GM12878 (cell line): ENCODE measurements around the gene ACP3. TPM values are rescaled to one million over a fixed set of nuclear protein-coding genes. Genes with fewer than 3 reads are reported as not detected.

Experiments
- ATAC-seq: fragments of 200-7000 bp; cut with Tn5 transposase; 3 replicates; pipeline ENCODE4 v1.9.1; 2020; ENCODE audit warnings: mild to moderate bottlenecking, moderate library complexity
- BruUV-seq: library from RNA; stranded (reverse); fragments of 400-500 nt; replicated peaks from 2 replicates; lab custom pipeline; 2021; lab: Mats Ljungman, UMichigan
- CTCF ChIA-PET: fragments of 300-600 bp; sonication (Branson Sonifier 250); formaldehyde crosslinking; extraction: SDS; loops from one replicate; lab custom pipeline; 2021; ENCODE audit warnings: inconsistent platforms; lab: Yijun Ruan, JAX
- POLR2A ChIA-PET: fragments of 350-600 bp; formaldehyde crosslinking; extraction: SDS; loops from one replicate; lab custom pipeline; 2021; ENCODE audit warnings: inconsistent platforms; lab: Charles Lee
- RAD21 ChIA-PET: fragments of 300-600 bp; sonication (Branson Sonifier 250); formaldehyde crosslinking; loops from one replicate; lab custom pipeline; 2023; ENCODE audit warnings: antibody characterized with exemption; ENCODE audit not compliant: unreplicated experiment; lab: Charles Lee
- SMC1A ChIA-PET: fragments of 300-600 bp; sonication (Branson Sonifier 250); formaldehyde crosslinking; loops from one replicate; lab custom pipeline; 2023; ENCODE audit not compliant: unreplicated experiment, uncharacterized antibody; lab: Charles Lee
- DNase-seq: peaks from one replicate; pipeline ENCODE4 v3.0.0-alpha.2; 2011; ENCODE audit warnings: low read depth, low spot score
- FAIRE-seq: peaks from 3 replicates; lab custom pipeline; 2011; peaks lifted over from hg19 to GRCh38; lab: Jason Lieb, UNC
- H2AFZ ChIP-seq: 2 replicates; pipeline ENCODE4 v1.6.0; 2011; ENCODE audit warnings: low read depth, low read length, control low read depth; ENCODE audit not compliant: control insufficient read depth
- H3K27ac ChIP-seq: 2 replicates; pipeline ENCODE4 v1.5.1; 2011; ENCODE audit warnings: control low read depth; ENCODE audit not compliant: control insufficient read depth, insufficient read depth
- H3K27me3 ChIP-seq, 2 experiments: replicated peaks in 1 of 2; 2 replicates each; pipeline versions ENCODE4 v1.6.0 to v1.6.1; 2011; ENCODE audit warnings: low read length in 1 of 2; ENCODE audit not compliant: control insufficient read depth in 2 of 2, insufficient read depth in 2 of 2
- H3K36me3 ChIP-seq, 2 experiments: 2 replicates each; pipeline ENCODE4 v1.5.1; 2011; ENCODE audit warnings: low read length in 1 of 2; ENCODE audit not compliant: control insufficient read depth in 2 of 2, insufficient read depth in 2 of 2
- H3K4me1 ChIP-seq: 2 replicates; pipeline ENCODE4 v1.6.1; 2011; ENCODE audit warnings: mild to moderate bottlenecking, low read length, moderate library complexity, mixed read lengths; ENCODE audit not compliant: control insufficient read depth, insufficient read depth
- H3K4me2 ChIP-seq: 2 replicates; pipeline ENCODE4 v1.6.0; 2011; ENCODE audit warnings: control low read depth; ENCODE audit not compliant: control insufficient read depth, insufficient read depth
- H3K4me3 ChIP-seq: fragments of 200-600 bp; sonication (generic); 2 replicates; pipeline ENCODE4 v1.5.1; 2016
- H3K79me2 ChIP-seq: 2 replicates; pipeline ENCODE4 v1.6.0; 2011; ENCODE audit warnings: low read length; ENCODE audit not compliant: control insufficient read depth, insufficient read depth
- H3K9ac ChIP-seq: 2 replicates; pipeline ENCODE4 v1.8.0; 2011; ENCODE audit warnings: low read length, control low read depth, mixed read lengths; ENCODE audit not compliant: control insufficient read depth, insufficient read depth
- H3K9me3 ChIP-seq: replicated peaks from 3 replicates; pipeline ENCODE4 v1.5.1; 2011; ENCODE audit warnings: mild to moderate bottlenecking, low read length; ENCODE audit not compliant: control insufficient read depth, insufficient read depth
- H4K20me1 ChIP-seq: 2 replicates; pipeline ENCODE4 v1.6.0; 2011; ENCODE audit not compliant: control insufficient read depth, insufficient read depth
- E2F4 ChIP-seq: IDR thresholded peaks from 2 replicates; pipeline ENCODE4 v1.6.1; 2012; ENCODE audit warnings: low read depth, low read length, improper control_type of control experiment
- SIX5 ChIP-seq: IDR thresholded peaks from 2 replicates; pipeline ENCODE4 v1.6.1; 2011; ENCODE audit warnings: mild to moderate bottlenecking, low read depth, low read length, moderate library complexity; ENCODE audit not compliant: severe bottlenecking
- TCF7 ChIP-seq: IDR thresholded peaks from 2 replicates; pipeline ENCODE4 v1.6.1; 2014; ENCODE audit warnings: antibody characterized with exemption, borderline replicate concordance
- USF1 ChIP-seq: IDR thresholded peaks from 2 replicates; pipeline ENCODE4 v1.6.1; 2011; ENCODE audit warnings: borderline replicate concordance, low read depth, mild to moderate bottlenecking, moderate library complexity, mixed read lengths, low read length; ENCODE audit not compliant: insufficient read depth; ENCODE audit errors: extremely low read length
- ZNF207 ChIP-seq: fragments of 450-650 bp; IDR thresholded peaks from 2 replicates; pipeline ENCODE4 v1.6.1; 2014; ENCODE audit warnings: antibody characterized with exemption, mild to moderate bottlenecking, borderline replicate concordance
- WGBS: methylation state at CpG from one replicate; pipeline ENCODE4 v1.1.6; 2016; ENCODE audit warnings: low lambda C conversion rate; ENCODE audit not compliant: insufficient replicate concordance, insufficient coverage; ENCODE audit errors: missing lambda C conversion rate; 5-methylcytosine and 5-hydroxymethylcytosine counted together
- in situ Hi-C: fragments of 300-500 bp; cut with MboI; formaldehyde crosslinking; loops from 9 replicates; pipeline ENCODE4 v1.14.3; 2018; ENCODE audit warnings: mixed read lengths
- intact Hi-C: fragments of 100-400 bp; cut with micrococcal nuclease; formaldehyde crosslinking; loops from one replicate; pipeline ENCODE4 v1.14.2; 2022; ENCODE audit not compliant: unreplicated experiment
- polyA plus RNA-seq, 11 experiments: library from polyadenylated mRNA; depleted of rRNA in 4 of 11; unstranded in 6 of 11; stranded (reverse) in 5 of 11; fragments of >200 nt; fragmentation: Nextera tagmentation in 4 of 11; fragmentation: Illumina TruSeq in 1 of 11; extraction: Ambion mirVana in 4 of 11; extraction: Trizol in 1 of 11; gene quantifications; 1 replicate in 1 of 11; 2 replicates in 10 of 11; pipeline versions ENCODE4 v1.2.1 to v1.2.3, GENCODE V29; 2011 to 2016; ENCODE audit warnings: inconsistent platforms in 2 of 11, missing spikeins in 2 of 11, low read depth in 1 of 11
- total RNA-seq, 4 experiments: library from RNA; depleted of rRNA in 3 of 4; stranded (reverse); fragments of >200 nt in 3 of 4; fragmentation: Illumina TruSeq in 1 of 4; extraction: Trizol in 1 of 4; gene quantifications; 2 replicates each; pipeline versions ENCODE4 v1.2.1 to v1.2.3, GENCODE V29; 2013 to 2021

ACP3 gene
- total and polyA plus RNA-seq, 10 of the 15 experiments (the other 5 are each of a cell fraction or from before 2014, with no cell fraction given) = 0.05 to 0.41 TPM; not detected in 8

- Histone ChIP-seq H2AFZ (no peak overlapping the region), H3K9ac (no peak overlapping the region), H3K4me3 (no peak overlapping the region), H4K20me1 (no peaks in the 10 kb centered on the region), H3K36me3 (no peaks in the 10 kb centered on the region), H3K4me1 (no peaks in the 10 kb centered on the region), H3K79me2 (no peaks in the 10 kb centered on the region), H3K27ac (no peak overlapping the region), H3K27me3 (peaks cover 0 to 3% of the 10 kb centered on the region in 2 experiments; a peak in 1 of 4 replicates), H3K9me3 (no peaks in the 10 kb centered on the region), H3K4me2 (no peak overlapping the region)
- 50% methylated on average over 1 of the region's 1 CpG for WGBS
- FAIRE-seq = no peak
- SMC1A ChIA-PET = no interaction called here
- no peak for ATAC-seq
- intact Hi-C loops = no loop called here
- no peak for TF ChIP-seq E2F4
- TF ChIP-seq ZNF207 = no peak
- TF ChIP-seq TCF7 = no peak
- no peak for TF ChIP-seq SIX5
- no peak for TF ChIP-seq USF1
- in situ Hi-C loops = no loop called here
- BruUV-seq = no TSS peak
- POLR2A ChIA-PET = no interaction called here
- no peak for DNase-seq
- CTCF ChIA-PET = interaction anchor here (0.6 kb wide), 1 partner anchor 116 kb away, joined by 3 read pairs; no protein-coding TSS in a partner anchor
- RAD21 ChIA-PET = no interaction called here
These were observed 1.2 kb downstream of the ACP3 start for GRCh38 chr3:132318451-132318850.
